ENCODE results near the gene BORCS8. TPM values are rescaled to one million over a fixed set of nuclear protein-coding genes. Genes with fewer than 3 reads are reported as not detected.

The BORCS8 gene
- total and polyA plus RNA-seq, 2 of the 13 experiments (the other 11 are each of a cell fraction or from before 2014, with no cell fraction given), result 9.6 to 13.3 TPM

DNA sequence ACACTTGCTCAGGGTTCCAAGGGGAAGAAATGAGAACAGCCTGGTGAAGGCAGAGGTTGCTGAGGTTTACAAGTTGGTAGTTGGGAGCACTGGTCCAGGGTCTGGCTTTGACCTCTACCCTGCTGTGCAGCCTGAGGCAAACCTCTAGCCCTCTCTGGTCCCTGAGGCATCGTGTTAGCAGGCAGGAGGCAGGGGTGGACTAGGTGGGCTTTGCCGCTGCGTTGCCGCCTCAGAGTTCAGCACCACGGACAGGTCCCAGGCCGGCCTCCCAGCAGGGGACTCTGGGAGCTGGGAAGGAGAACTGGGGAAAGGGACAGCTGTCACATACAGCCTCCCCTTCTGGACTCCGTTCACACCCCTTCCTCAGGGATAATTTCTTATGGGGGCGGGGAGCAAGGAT, 22.9 kb upstream of the BORCS8 start (continued):
- TF ChIP-seq ZNF766 (CRISPR knock-in tag; IDR thresholded peaks at IDR 0.05; ENCODE audit: borderline replicate concordance) (0 out of 2 replicates have a peak, but pooled peaks have one; percentile 59), TARDBP (CRISPR knock-in tag; IDR thresholded peaks at IDR 0.05) (no peak), DNMT3B (CRISPR knock-in tag; conservative IDR thresholded peaks at IDR 0.05) (no peak; the same call in 1 of the 2 replicates), RAD51 (IDR thresholded peaks at IDR 0.05; ENCODE audit: borderline replicate concordance) (no peak), HOXA7 (CRISPR knock-in tag; IDR thresholded peaks at IDR 0.05) (no peak), JUNB (CRISPR knock-in tag; IDR thresholded peaks at IDR 0.05; ENCODE audit: borderline replicate concordance) (no peak), ZFP82 (CRISPR knock-in tag; IDR thresholded peaks at IDR 0.05; ENCODE audit: borderline replicate concordance) (no peak), ZNF737 (CRISPR knock-in tag; IDR thresholded peaks at IDR 0.05; ENCODE audit: borderline replicate concordance) (no peak), ZBTB8A (CRISPR knock-in tag; IDR thresholded peaks at IDR 0.05; ENCODE audit: borderline replicate concordance, low read depth) (no peak), ZNF768 (CRISPR knock-in tag; IDR thresholded peaks at IDR 0.05) (peak; percentile 99), HCFC1 (IDR thresholded peaks at IDR 0.05; ENCODE audit: low read depth, low read length) (no peak), ZNF83 (CRISPR knock-in tag; IDR thresholded peaks at IDR 0.05; ENCODE audit: borderline replicate concordance) (peak; percentile 83; the same call in 1 of the 2 replicates), RBM39 (IDR thresholded peaks at IDR 0.05; ENCODE audit: low read depth, low read length, poor library complexity, severe bottlenecking) (no peak), ZNF446 (CRISPR knock-in tag; IDR thresholded peaks at IDR 0.05) (peak; percentile 75; the same call in 1 of the 2 replicates), MZF1 (CRISPR knock-in tag; IDR thresholded peaks at IDR 0.05; ENCODE audit: borderline replicate concordance) (no peak), NFRKB (IDR thresholded peaks at IDR 0.05) (no peak), SMAD1 (CRISPR knock-in tag; IDR thresholded peaks at IDR 0.05; ENCODE audit: borderline replicate concordance, low read depth) (no peak), MXI1 (IDR thresholded peaks at IDR 0.05; ENCODE audit: borderline replicate concordance, low read depth, low read length) (no peak), SYNCRIP (IDR thresholded peaks at IDR 0.05; ENCODE audit: insufficient read depth, low read depth, low read length) (no peak)
- TF ChIP-seq, protein P1, sequence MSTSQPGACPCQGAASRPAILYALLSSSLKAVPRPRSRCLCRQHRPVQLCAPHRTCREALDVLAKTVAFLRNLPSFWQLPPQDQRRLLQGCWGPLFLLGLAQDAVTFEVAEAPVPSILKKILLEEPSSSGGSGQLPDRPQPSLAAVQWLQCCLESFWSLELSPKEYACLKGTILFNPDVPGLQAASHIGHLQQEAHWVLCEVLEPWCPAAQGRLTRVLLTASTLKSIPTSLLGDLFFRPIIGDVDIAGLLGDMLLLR (CRISPR knock-in tag; IDR thresholded peaks at IDR 0.05), result no peak
- TF ChIP-seq, protein P2, sequence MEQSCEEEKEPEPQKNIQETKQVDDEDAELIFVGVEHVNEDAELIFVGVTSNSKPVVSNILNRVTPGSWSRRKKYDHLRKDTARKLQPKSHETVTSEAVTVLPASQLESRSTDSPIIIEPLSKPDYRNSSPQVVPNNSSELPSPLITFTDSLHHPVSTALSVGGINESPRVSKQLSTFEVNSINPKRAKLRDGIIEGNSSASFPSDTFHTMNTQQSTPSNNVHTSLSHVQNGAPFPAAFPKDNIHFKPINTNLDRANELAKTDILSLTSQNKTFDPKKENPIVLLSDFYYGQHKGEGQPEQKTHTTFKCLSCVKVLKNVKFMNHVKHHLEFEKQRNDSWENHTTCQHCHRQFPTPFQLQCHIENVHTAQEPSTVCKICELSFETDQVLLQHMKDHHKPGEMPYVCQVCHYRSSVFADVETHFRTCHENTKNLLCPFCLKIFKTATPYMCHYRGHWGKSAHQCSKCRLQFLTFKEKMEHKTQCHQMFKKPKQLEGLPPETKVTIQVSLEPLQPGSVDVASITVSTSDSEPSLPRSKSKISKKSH (CRISPR knock-in tag; IDR thresholded peaks at IDR 0.05; ENCODE audit: borderline replicate concordance), result peak; percentile 58; the same call in 1 of the 2 replicates
- TF ChIP-seq, protein P3, sequence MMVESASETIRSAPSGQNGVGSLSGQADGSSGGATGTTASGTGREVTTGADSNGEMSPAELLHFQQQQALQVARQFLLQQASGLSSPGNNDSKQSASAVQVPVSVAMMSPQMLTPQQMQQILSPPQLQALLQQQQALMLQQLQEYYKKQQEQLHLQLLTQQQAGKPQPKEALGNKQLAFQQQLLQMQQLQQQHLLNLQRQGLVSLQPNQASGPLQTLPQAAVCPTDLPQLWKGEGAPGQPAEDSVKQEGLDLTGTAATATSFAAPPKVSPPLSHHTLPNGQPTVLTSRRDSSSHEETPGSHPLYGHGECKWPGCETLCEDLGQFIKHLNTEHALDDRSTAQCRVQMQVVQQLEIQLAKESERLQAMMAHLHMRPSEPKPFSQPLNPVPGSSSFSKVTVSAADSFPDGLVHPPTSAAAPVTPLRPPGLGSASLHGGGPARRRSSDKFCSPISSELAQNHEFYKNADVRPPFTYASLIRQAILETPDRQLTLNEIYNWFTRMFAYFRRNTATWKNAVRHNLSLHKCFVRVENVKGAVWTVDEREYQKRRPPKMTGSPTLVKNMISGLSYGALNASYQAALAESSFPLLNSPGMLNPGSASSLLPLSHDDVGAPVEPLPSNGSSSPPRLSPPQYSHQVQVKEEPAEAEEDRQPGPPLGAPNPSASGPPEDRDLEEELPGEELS (CRISPR knock-in tag; IDR thresholded peaks at IDR 0.05), result no peak
- TF ChIP-seq, protein P4, sequence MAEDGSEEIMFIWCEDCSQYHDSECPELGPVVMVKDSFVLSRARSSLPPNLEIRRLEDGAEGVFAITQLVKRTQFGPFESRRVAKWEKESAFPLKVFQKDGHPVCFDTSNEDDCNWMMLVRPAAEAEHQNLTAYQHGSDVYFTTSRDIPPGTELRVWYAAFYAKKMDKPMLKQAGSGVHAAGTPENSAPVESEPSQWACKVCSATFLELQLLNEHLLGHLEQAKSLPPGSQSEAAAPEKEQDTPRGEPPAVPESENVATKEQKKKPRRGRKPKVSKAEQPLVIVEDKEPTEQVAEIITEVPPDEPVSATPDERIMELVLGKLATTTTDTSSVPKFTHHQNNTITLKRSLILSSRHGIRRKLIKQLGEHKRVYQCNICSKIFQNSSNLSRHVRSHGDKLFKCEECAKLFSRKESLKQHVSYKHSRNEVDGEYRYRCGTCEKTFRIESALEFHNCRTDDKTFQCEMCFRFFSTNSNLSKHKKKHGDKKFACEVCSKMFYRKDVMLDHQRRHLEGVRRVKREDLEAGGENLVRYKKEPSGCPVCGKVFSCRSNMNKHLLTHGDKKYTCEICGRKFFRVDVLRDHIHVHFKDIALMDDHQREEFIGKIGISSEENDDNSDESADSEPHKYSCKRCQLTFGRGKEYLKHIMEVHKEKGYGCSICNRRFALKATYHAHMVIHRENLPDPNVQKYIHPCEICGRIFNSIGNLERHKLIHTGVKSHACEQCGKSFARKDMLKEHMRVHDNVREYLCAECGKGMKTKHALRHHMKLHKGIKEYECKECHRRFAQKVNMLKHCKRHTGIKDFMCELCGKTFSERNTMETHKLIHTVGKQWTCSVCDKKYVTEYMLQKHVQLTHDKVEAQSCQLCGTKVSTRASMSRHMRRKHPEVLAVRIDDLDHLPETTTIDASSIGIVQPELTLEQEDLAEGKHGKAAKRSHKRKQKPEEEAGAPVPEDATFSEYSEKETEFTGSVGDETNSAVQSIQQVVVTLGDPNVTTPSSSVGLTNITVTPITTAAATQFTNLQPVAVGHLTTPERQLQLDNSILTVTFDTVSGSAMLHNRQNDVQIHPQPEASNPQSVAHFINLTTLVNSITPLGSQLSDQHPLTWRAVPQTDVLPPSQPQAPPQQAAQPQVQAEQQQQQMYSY (CRISPR knock-in tag; IDR thresholded peaks at IDR 0.05), result no peak
